IgD-negative memory B cell (primary cell): ENCODE results near the gene DOCK9. TPM values are rescaled to one million over a fixed set of nuclear protein-coding genes. Genes with fewer than 3 reads are reported as not detected.

Source experiments
- H3K27ac Mint-ChIP-seq, 3 donors: one replicate each; pipeline ENCODE4 v1.8.0; 2020 to 2022; ENCODE audit warnings: mild to moderate bottlenecking in 3 of 3, mixed read lengths in 3 of 3, moderate library complexity in 1 of 3
- H3K27me3 Mint-ChIP-seq: one replicate; pipeline ENCODE4 v1.8.0; 2021; ENCODE audit warnings: mixed read lengths
- H3K36me3 Mint-ChIP-seq: one replicate; pipeline ENCODE4 v1.8.0; 2020; ENCODE audit warnings: mild to moderate bottlenecking, mixed read lengths
- H3K4me1 Mint-ChIP-seq, 3 donors: one replicate each; pipeline ENCODE4 v1.8.0; 2020 to 2022; ENCODE audit warnings: mixed read lengths in 3 of 3, mild to moderate bottlenecking in 1 of 3
- H3K4me3 Mint-ChIP-seq, 4 donors: one replicate each; pipeline ENCODE4 v1.8.0; 2020 to 2022; ENCODE audit warnings: mild to moderate bottlenecking in 4 of 4, mixed read lengths in 4 of 4, moderate library complexity in 3 of 4
- H3K9me3 Mint-ChIP-seq, 3 donors: one replicate each; pipeline ENCODE4 v1.8.0; 2020 to 2021; ENCODE audit warnings: mixed read lengths in 3 of 3, mild to moderate bottlenecking in 1 of 3
- polyA plus RNA-seq: library from polyadenylated mRNA; unstranded; fragments of 300-500 nt; fragmentation: Illumina TruSeq; gene quantifications from one replicate; pipeline ENCODE4 v1.2.3, GENCODE V29; 2021

DOCK9 gene
- polyA plus RNA-seq, 1 donor from 2014 or later: 4.1 TPM

DNA sequence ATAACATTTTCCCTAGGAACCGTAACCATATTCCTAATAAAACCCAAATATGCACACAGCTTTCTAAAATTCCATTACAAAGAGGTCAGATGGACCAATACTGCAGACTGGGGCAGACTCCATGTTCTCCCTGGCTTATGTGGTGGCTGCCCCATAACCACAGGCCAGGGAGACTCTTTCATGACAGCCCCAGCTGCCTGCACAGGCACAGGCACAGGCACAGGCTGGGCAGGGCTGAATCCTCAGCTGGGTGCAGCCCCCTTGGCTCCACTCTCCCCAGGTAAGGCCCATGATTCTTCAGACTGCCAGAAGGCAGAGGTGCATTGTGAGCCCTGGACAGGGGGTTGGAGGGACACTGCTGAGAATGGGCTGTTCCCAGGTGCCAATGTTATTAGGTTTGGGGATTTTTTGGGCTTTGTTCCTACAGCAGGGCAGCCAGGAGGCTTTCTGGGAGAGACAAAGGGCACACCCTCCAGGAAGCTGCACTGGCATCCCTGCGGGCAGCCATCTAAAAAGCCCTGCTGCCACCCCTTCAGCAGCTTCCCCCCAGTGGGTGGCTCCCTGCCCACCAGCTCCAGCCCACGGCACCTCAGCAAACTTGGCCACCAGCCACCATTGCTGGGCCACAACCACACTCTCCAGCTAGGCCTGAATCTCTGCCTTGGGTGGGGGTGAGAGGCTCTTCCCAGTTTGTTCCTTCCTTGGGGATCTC lies 20.0 kb downstream of the DOCK9 start:
- peaks cover 0 to 2% (median 0%) of the 10 kb centered on the region in 3 donors for H3K4me1 Mint-ChIP-seq
- no peak overlapping the region for H3K4me3 Mint-ChIP-seq
- H3K36me3 Mint-ChIP-seq: peaks cover 5% of the 10 kb centered on the region

DNA sequence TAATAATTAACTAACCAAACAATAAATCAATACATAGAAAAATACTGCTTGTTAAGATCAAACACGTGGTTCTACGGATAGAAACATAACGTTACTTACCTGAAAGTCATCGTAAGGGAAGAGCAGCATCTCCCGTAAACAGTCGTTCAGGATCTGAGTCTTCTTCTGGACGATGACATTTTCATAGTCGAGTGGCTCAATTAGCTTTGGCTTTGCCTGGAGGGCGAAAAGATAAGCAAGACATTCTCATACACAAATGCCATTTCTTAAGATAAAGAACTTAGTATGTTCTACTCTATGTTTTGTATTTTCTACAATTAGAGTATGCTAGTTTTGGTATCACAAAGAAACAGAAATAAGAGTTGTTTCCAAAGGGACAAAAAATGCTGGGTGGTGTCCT lies 22.5 kb downstream of the DOCK9 start:
- Mint-ChIP-seq H3K4me3 (no peak overlapping the region), H3K27ac (no peak overlapping the region), H3K27me3 (no peaks in the 10 kb centered on the region), H3K36me3 (peaks cover 9% of the 10 kb centered on the region), H3K4me1 (no peaks in the 10 kb centered on the region), H3K9me3 (no peaks in the 10 kb centered on the region)

More for the DNA sequence above, 20.0 kb downstream of the DOCK9 start:
- Mint-ChIP-seq H3K9me3 (no peaks in the 10 kb centered on the region), H3K27ac (no peak overlapping the region), H3K27me3 (no peaks in the 10 kb centered on the region)

DNA sequence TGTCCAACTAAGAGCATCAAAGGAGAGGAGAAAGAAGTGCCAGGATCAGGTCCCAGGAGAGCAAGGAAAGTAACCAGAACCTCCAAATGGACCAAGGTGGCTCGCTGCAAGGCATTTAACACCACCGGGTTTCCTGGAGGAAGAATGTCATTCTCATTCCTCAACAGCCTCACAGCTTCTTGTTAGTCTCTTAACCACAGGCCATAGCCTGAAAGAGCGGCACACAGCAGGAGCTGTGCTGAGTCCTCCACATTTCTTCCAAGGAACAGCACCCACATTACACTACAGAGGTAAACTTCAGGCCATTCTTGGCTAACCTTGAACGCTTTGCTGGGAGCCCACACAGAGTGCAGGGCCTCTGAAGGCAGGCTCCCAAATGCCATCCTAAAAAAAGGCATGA lies 23.6 kb downstream of the DOCK9 start:
- Mint-ChIP-seq H3K27ac (no peak overlapping the region), H3K4me1 (no peaks in the 10 kb centered on the region), H3K36me3 (peaks cover 11% of the 10 kb centered on the region), H3K4me3 (no peak overlapping the region), H3K27me3 (no peaks in the 10 kb centered on the region), H3K9me3 (no peaks in the 10 kb centered on the region)

DNA sequence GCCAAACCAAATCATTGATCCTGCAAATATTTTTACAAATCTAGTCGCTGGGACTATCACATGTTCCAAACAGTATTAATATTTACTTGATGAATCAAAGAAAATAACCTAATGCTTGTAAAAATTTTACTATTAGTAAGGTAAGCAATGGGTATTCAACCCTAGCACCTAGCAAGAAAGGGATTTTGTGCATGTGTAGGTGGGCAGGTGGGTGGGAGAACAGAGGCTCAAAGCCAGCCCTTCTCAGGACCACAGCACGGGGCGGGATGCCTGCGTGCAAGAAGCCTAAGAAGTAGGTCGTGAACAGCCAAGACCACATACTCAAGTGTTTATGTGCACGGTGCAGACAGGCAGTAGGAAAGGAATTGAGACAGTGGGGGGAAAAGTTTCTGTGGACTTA lies 26.6 kb downstream of the DOCK9 start:
- Mint-ChIP-seq H3K27me3 (no peaks in the 10 kb centered on the region), H3K9me3 (no peaks in the 10 kb centered on the region), H3K36me3 (peaks cover 11% of the 10 kb centered on the region), H3K4me3 (no peak overlapping the region), H3K4me1 (peaks cover 0 to 6% (median 1%) of the 10 kb centered on the region in 3 donors), H3K27ac (no peak overlapping the region)

DNA sequence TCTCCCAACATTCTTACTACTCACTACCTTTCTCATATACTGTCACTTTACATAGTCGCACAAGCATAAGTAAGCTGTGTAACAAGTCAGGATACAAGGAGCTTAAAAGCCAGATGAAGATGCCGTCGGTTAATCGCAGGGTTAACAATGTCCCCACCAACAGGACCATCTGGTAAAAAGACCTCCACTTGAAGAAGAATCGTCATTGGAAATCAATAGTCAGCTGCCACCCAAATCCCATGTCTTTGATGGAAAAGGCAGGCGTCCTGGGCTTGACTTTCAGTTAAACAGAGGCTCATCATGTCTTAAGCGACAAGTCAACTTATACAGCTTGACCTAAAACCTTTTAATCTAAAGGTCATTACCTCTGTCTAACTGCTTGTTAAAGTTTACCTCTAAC lies 27.2 kb downstream of the DOCK9 start:
- H3K27me3 Mint-ChIP-seq: no peaks in the 10 kb centered on the region
- H3K4me1 Mint-ChIP-seq: peaks cover 0 to 7% (median 1%) of the 10 kb centered on the region in 3 donors
- no peak overlapping the region for H3K4me3 Mint-ChIP-seq
- no peaks in the 10 kb centered on the region for H3K9me3 Mint-ChIP-seq
- peaks cover 11% of the 10 kb centered on the region for H3K36me3 Mint-ChIP-seq
- no peak overlapping the region for H3K27ac Mint-ChIP-seq

DNA sequence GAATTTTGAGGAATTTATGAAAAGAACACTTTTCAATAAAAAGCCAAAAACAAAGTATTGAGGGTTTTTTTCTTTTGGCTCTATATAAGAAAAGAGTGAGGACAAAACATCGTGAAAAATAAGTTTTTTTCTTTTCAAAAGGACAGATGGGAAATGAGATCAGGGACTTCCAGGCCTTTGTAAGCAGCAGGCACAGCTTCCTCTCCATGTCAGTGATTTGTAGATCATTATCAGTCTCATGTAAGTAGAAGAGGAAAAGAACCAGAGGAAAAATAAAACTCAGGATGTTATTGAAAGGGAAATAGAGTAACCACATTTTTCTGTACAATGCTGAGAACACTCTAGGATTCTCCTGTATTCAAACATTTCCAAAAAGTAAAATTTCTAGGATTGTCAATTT lies 29.9 kb downstream of the DOCK9 start:
- H3K27ac Mint-ChIP-seq: no peak overlapping the region
- no peak overlapping the region for H3K4me3 Mint-ChIP-seq
- peaks cover 0 to 8% (median 1%) of the 10 kb centered on the region in 3 donors for H3K4me1 Mint-ChIP-seq
- peaks cover 13% of the 10 kb centered on the region for H3K36me3 Mint-ChIP-seq
- no peaks in the 10 kb centered on the region for H3K27me3 Mint-ChIP-seq
- H3K9me3 Mint-ChIP-seq: no peaks in the 10 kb centered on the region

DNA sequence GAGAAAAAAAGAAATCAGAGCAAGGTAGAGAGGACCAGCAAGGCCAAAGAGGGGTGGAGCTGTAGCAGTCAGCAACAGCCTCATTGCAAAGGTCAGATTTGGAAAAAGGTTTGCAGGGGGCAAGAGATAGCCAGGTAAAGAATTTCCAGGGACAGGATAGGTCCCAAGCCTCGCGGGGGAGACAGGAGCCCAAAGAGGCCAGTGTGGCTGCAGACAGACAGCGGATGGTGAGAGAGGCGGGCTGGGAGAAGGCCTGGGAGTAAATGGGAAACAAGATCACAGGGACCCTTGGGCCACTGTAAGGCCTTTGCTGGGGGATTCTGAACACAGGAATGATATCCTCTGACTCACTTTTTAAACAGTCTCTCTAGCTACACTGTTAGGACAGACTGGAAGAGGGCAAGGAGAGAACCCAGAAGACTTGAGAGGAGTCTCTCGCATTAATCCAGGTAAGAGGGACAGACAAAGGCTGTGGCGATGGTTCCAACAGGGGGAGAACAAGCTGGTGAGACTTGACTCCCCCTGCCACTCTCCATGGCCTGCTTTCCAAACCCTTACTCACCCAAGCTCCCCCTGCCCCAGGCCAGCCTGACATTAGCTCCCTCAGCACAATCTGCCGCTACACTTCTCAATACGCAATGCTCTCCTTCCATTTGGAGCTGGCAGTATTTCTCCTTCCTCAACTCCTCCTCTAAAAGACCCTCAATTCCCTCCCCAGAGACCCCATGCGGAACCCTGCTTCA lies 31.8 kb downstream of the DOCK9 start:
- Mint-ChIP-seq H3K36me3 (peaks cover 9% of the 10 kb centered on the region), H3K4me3 (no peak overlapping the region), H3K4me1 (peaks cover 0 to 8% (median 1%) of the 10 kb centered on the region in 3 donors), H3K27me3 (no peaks in the 10 kb centered on the region), H3K27ac (no peak overlapping the region), H3K9me3 (no peaks in the 10 kb centered on the region)

DNA sequence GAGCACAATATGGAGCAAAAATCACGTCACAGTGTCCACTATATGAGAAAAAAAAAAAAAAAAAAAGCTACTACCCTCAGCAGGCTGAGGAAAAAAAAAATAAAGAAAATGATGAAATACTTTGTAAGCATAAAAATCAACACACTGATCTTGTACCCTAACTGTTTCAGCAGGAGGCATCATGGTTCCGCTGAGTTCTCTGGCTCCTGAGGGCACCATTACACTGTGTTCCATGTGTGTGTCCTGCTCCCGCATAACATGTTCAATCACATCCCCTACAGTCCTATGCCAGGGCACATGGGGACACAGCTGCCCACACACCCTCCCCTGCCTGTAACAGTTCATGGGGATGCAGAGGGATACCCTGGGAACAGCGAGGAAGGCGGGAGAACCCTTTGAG lies 33.5 kb downstream of the DOCK9 start:
- H3K27me3 Mint-ChIP-seq: no peaks in the 10 kb centered on the region
- no peak overlapping the region for H3K4me3 Mint-ChIP-seq
- H3K4me1 Mint-ChIP-seq: peaks cover 0 to 8% (median 1%) of the 10 kb centered on the region in 3 donors
- H3K27ac Mint-ChIP-seq: no peak overlapping the region
- H3K9me3 Mint-ChIP-seq: no peaks in the 10 kb centered on the region
- peaks cover 7% of the 10 kb centered on the region for H3K36me3 Mint-ChIP-seq

DNA sequence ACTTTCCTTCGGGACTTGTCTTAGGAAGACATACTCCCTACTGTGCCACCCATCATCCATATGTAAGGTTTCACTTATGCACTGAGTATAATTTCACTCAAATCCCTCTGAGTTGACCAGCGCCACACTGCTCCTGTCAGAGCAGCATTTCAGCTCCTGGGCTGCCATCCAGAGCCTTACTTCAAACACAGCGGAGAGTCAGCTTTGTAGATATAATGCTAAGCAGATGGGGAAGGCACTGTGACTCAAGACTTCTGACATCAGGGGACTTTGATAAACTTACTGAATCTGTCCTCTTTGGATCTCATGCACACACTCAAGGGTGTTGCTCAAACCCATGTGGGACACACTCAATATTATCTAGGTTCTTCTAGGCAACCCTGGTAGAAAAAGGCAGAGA lies 34.9 kb downstream of the DOCK9 start:
- Mint-ChIP-seq H3K27me3 (no peaks in the 10 kb centered on the region), H3K36me3 (peaks cover 7% of the 10 kb centered on the region), H3K27ac (no peak overlapping the region), H3K4me3 (no peak overlapping the region), H3K9me3 (no peaks in the 10 kb centered on the region), H3K4me1 (peaks cover 0 to 4% (median 0%) of the 10 kb centered on the region in 3 donors)

DNA sequence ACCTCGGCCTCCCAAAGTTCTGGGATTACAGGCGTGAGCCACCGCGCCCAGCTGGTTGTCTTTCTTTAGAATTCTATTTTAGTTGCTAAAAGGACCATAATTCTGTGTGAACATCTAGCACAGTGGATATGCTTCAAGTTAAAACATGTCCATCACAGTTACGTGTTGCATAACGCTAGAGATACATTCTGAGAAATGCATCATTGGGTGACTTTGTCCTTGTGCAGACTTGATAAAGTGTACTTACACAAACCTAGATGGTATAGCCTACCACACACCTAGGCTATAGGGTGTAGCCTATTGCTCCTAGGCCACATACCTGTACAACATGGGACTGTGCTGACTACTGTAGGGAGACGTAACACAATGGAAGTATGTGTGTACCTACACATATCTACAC lies 35.4 kb downstream of the DOCK9 start:
- H3K9me3 Mint-ChIP-seq: no peaks in the 10 kb centered on the region
- H3K27me3 Mint-ChIP-seq: no peaks in the 10 kb centered on the region
- peaks cover 7% of the 10 kb centered on the region for H3K36me3 Mint-ChIP-seq
- no peak overlapping the region for H3K27ac Mint-ChIP-seq
- peaks cover 0 to 4% (median 0%) of the 10 kb centered on the region in 3 donors for H3K4me1 Mint-ChIP-seq
- H3K4me3 Mint-ChIP-seq: no peak overlapping the region

DNA sequence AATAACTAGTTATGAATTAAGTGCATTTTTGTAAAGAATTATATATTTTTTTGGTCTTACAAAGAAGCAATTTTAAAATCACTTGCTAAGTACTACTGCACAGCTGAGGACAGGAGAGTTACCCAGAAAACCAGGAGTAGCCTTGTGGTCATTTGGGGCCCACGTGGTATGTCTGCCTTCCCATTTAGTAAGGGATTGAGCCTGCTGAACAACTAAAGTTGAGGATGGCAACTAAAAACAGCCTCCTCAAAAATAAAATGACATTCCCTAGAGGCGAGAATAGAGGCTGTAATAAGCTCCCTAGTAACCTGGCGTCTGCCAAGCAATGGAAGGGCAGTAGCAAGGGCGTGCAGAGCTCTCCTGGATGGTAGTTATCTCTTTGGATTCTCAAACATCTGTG lies 36.3 kb downstream of the DOCK9 start:
- Mint-ChIP-seq H3K27me3 (no peaks in the 10 kb centered on the region), H3K4me1 (peaks cover 0 to 2% (median 0%) of the 10 kb centered on the region in 3 donors), H3K9me3 (no peaks in the 10 kb centered on the region), H3K36me3 (peaks cover 7% of the 10 kb centered on the region), H3K27ac (no peak overlapping the region), H3K4me3 (no peak overlapping the region)

DNA sequence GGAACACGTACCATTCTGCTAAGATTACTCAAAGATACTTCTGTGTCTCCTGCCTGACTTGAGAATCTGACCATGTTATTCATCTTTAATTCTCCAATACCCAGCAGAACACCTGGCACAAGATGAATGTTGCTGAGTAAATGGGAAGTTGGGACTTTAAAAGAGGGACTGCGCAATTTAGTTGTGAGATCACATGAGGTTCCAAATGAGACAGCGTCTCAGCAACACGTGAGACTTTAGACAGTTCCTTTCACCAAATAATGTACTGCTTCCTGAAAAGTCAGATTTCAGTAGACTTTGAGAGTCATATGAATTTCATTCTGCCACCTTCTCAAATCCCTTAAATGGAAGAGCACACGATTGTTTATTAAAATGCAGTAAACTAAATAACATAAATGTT lies 36.7 kb downstream of the DOCK9 start:
- peaks cover 7% of the 10 kb centered on the region for H3K36me3 Mint-ChIP-seq
- no peak overlapping the region for H3K4me3 Mint-ChIP-seq
- H3K9me3 Mint-ChIP-seq: peaks cover 0 to 2% (median 0%) of the 10 kb centered on the region in 3 donors
- H3K27me3 Mint-ChIP-seq: no peaks in the 10 kb centered on the region
- peaks cover 0 to 2% (median 0%) of the 10 kb centered on the region in 3 donors for H3K4me1 Mint-ChIP-seq
- no peak overlapping the region for H3K27ac Mint-ChIP-seq

DNA sequence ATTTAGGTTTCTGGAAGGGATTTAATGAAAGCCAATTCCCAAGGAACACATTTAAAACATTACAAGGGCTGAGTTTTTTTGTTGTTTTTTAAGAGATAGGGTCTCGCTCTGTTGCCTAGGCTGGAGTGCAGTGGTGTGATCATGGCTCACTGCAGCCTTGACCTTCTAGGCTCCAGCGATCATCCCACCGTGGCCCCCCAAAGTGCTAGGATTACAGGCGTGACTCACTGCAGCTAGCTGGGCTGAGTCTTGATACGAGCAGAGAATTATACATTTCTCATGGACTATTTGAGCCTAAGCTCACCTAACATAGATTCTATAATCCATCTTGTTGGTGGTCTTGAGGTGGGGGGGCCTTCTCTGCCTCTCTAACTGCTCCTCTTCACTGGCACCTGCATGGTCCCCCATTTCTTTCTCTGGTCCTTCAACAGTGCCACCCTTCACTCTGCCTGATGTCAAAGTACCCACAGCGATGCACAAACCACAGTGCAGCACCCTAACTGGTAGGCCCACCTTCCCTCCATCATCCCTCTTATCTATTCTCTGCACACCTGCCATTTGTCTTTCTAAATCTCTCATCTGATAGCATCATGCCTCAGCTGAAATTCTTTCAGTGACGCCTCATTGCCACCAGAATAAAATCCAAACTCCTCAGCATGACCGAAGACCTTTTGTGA lies 37.4 kb downstream of the DOCK9 start:
- H3K4me1 Mint-ChIP-seq: no peaks in the 10 kb centered on the region
- peaks cover 0 to 5% (median 0%) of the 10 kb centered on the region in 3 donors for H3K9me3 Mint-ChIP-seq
- no peak overlapping the region for H3K4me3 Mint-ChIP-seq
- H3K36me3 Mint-ChIP-seq: peaks cover 6% of the 10 kb centered on the region
- H3K27me3 Mint-ChIP-seq: no peaks in the 10 kb centered on the region
- H3K27ac Mint-ChIP-seq: no peak overlapping the region

DNA sequence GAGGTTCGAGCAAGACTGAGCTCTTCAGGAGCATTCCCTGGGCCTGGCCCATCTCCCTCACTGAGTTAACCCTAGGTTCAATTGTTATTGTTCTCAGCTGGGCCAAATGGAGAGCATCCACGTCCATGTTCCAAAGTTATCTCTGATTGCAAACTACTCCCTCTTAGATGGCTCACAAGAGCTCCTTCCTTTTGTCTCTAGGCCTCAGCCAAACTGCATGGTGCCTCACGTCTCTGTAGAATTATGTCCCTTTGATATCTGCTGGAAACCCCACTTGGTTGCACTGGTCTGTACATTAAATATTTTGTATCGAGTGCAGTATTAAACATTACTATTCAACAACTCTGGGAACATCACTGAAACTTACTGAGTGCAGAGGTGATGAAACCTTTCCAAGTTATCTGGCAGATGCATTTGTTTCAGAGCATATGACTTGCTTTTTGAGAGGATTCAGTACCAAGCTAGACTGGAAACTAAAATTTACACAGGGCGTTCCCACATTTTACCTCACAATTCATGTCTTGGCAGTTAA lies 38.1 kb downstream of the DOCK9 start:
- Mint-ChIP-seq H3K27ac (no peak overlapping the region), H3K27me3 (no peaks in the 10 kb centered on the region), H3K36me3 (peaks cover 4% of the 10 kb centered on the region), H3K9me3 (peaks cover 0 to 8% (median 0%) of the 10 kb centered on the region in 3 donors), H3K4me3 (no peak overlapping the region), H3K4me1 (no peaks in the 10 kb centered on the region)

DNA sequence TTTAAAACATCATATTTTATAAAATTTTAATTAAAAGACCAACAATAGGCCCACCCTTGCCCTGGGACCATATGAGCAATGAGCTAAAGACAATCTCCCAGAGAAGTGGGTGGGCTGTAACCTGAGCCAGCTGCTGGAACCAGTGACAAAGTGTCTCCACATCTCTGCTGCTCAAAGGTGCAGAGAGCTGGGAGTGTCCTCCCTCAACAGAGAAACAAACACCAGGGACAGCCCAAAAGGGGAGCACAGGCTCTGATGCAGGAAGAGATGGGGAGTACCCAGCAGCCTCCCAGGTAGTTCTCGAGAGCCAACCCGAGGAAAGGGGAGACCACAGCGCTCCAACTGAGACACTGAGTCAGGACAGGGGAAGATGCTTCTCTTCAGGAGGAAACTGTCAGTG lies 39.1 kb downstream of the DOCK9 start:
- H3K27ac Mint-ChIP-seq: peak overlapping the region in 1 of 3 donors; percentile 89

More for the DNA sequence above, 39.1 kb downstream of the DOCK9 start:
- peaks cover 0 to 9% (median 0%) of the 10 kb centered on the region in 3 donors for H3K9me3 Mint-ChIP-seq
- no peak overlapping the region for H3K4me3 Mint-ChIP-seq
- no peaks in the 10 kb centered on the region for H3K4me1 Mint-ChIP-seq
- no peaks in the 10 kb centered on the region for H3K27me3 Mint-ChIP-seq
- H3K36me3 Mint-ChIP-seq: peaks cover 2% of the 10 kb centered on the region
